Right renal pelvis (tissue), 4 donors: ENCODE data around the gene MYT1. TPM values are rescaled to one million over a fixed set of nuclear protein-coding genes. Genes with fewer than 3 reads are reported as not detected.

Source experiments
- DNase-seq, 4 donors: peaks; one replicate each; pipeline ENCODE4 v3.0.0-alpha.2; 2013; ENCODE audit warnings: low read depth in 4 of 4, low spot score in 3 of 4, missing footprints in 1 of 4
- polyA plus RNA-seq, 4 donors: library from polyadenylated mRNA; unstranded; fragments of 120-200 nt; gene quantifications; one replicate each; pipeline ENCODE4 v1.2.1, GENCODE V29; 2013; ENCODE audit not compliant: insufficient read length in 4 of 4

The MYT1 gene
- polyA plus RNA-seq, 4 donors = 0.38 to 0.79 (median 0.63) TPM

GRCh38 chr20:64139199-64140060 lies 24.8 kb upstream of the MYT1 start:
- DNase-seq = no peak

- no peak for DNase-seq
These were observed 24.0 kb upstream of the MYT1 start for GRCh38 chr20:64140061-64140931.

- no peak for DNase-seq
These were observed 23.3 kb upstream of the MYT1 start for GRCh38 chr20:64140956-64141355.

GRCh38 chr20:64142590-64142989 lies 21.7 kb upstream of the MYT1 start:
- DNase-seq = no peak

GRCh38 chr20:64143018-64143801 lies 21.0 kb upstream of the MYT1 start:
- DNase-seq = no peak

GRCh38 chr20:64144144-64144912 lies 19.9 kb upstream of the MYT1 start:
- no peak for DNase-seq

GRCh38 chr20:64145458-64146300 lies 18.6 kb upstream of the MYT1 start:
- no peak for DNase-seq

- no peak for DNase-seq
These were observed 17.8 kb upstream of the MYT1 start for GRCh38 chr20:64146301-64146935.

GRCh38 chr20:64146936-64147477 lies 17.2 kb upstream of the MYT1 start:
- DNase-seq = no peak

GRCh38 chr20:64148581-64148980 lies 15.7 kb upstream of the MYT1 start:
- no peak for DNase-seq

GRCh38 chr20:64149141-64149540 lies 15.1 kb upstream of the MYT1 start:
- no peak for DNase-seq

GRCh38 chr20:64149809-64150560 lies 14.3 kb upstream of the MYT1 start:
- DNase-seq = no peak

- no peak for DNase-seq
These were observed 13.3 kb upstream of the MYT1 start for GRCh38 chr20:64150756-64151632.

- DNase-seq = no peak
These were observed 12.4 kb upstream of the MYT1 start for GRCh38 chr20:64151633-64152530.

GRCh38 chr20:64152906-64153305 lies 11.3 kb upstream of the MYT1 start:
- no peak for DNase-seq

- DNase-seq = no peak
These were observed 10.8 kb upstream of the MYT1 start for GRCh38 chr20:64153410-64153809.
